ENCODE results near the gene ICAM5. TPM values are rescaled to one million over a fixed set of nuclear protein-coding genes. Genes with fewer than 3 reads are reported as not detected.

ICAM5 gene
- total and polyA plus RNA-seq, 9 of the 15 experiments (the other 6 are each of a cell fraction or from before 2014, with no cell fraction given), result 0.10 to 114 (median 13.7) TPM

- TF ChIP-seq SOX6 (IDR thresholded peaks at IDR 0.05), result no peak
- peak; percentile 66; the same call in 1 of the 2 replicates for TF ChIP-seq PHF8 (IDR thresholded peaks at IDR 0.05; ENCODE audit: borderline replicate concordance, low read length)
- TF ChIP-seq THRAP3 (IDR thresholded peaks at IDR 0.05; ENCODE audit: borderline replicate concordance), result 0 out of 2 replicates have a peak, but pooled peaks have one; percentile 10
- TF ChIP-seq YY1 (IDR thresholded peaks at IDR 0.05; ENCODE audit: borderline replicate concordance in 1 of 3, control insufficient read depth in 1 of 3, extremely low read depth in 1 of 3, insufficient read depth in 3 of 3, insufficient read length in 1 of 3, insufficient replicate concordance in 2 of 3, low read depth in 1 of 3, low read length in 2 of 3), result peak in 1 of 3 experiments; percentile 49
- TF ChIP-seq RBM22 (IDR thresholded peaks at IDR 0.05; ENCODE audit: low read depth, low read length, poor library complexity, severe bottlenecking), result no peak
- no peak for TF ChIP-seq RNF219 (CRISPR knock-in tag; IDR thresholded peaks at IDR 0.05)
- TF ChIP-seq SUPT5H (IDR thresholded peaks at IDR 0.05), result peak; percentile 80
- no peak for TF ChIP-seq ILF3 (IDR thresholded peaks at IDR 0.05; ENCODE audit: borderline replicate concordance)
- TF ChIP-seq KDM1A (IDR thresholded peaks at IDR 0.05), result no peak
- peak; percentile 30; the same call in 1 of the 2 replicates for TF ChIP-seq MBD2 (IDR thresholded peaks at IDR 0.05; ENCODE audit: borderline replicate concordance, low read depth)
- peak; percentile 67 for TF ChIP-seq MGA (IDR thresholded peaks at IDR 0.05)
- TF ChIP-seq TAF1 (IDR thresholded peaks at IDR 0.05; ENCODE audit: control insufficient read depth, extremely low read depth, insufficient read depth, low read length, severe bottlenecking), result peak; percentile 65
- no peak for TF ChIP-seq ZNF79 (CRISPR knock-in tag; IDR thresholded peaks at IDR 0.05; ENCODE audit: low read depth)
Measured at GRCh38 chr19:10290876-10291553, 1.3 kb downstream of the ICAM5 start (continued).

All from K562 (cell line).